ENCODE results near the gene WFDC8.

GRCh38 chr20:45502561-45502960 is 76.5 kb downstream of the WFDC8 start:
- TF ChIP-seq CTCF (IDR thresholded peaks at IDR 0.05) (no peak), POLR2A (IDR thresholded peaks at IDR 0.05) (no peak), POLR2AphosphoS5 (IDR thresholded peaks at IDR 0.05) (no peak), EP300 (IDR thresholded peaks at IDR 0.05) (no peak)
